HG02798 (cell line): ENCODE results near the gene MTX2.

ENCODE experiments used
- ATAC-seq: cut with Tn5 transposase; IDR thresholded peaks from one replicate; pipeline ENCODE4 v1.9.1; 2021; ENCODE audit warnings: mild to moderate bottlenecking; ENCODE audit not compliant: unreplicated experiment, poor library complexity

MTX2 gene

GRCh38 chr2:176269319-176270099, at the start of gene MTX2:
TSS of gene MTX2 (plus strand) at chr2:176269442. CDS start at chr2:176269630, 188 bp downstream.
- peak; percentile 98 for ATAC-seq

- ATAC-seq, result no peak
Observed at GRCh38 chr2:176227874-176228273, 41.4 kb upstream of the MTX2 start.

GRCh38 chr2:176234156-176234555, 35.1 kb upstream of the MTX2 start:
- no peak for ATAC-seq

- no peak for ATAC-seq
Observed at GRCh38 chr2:176234940-176235339, 34.3 kb upstream of the MTX2 start.

- ATAC-seq, result no peak
Observed at GRCh38 chr2:176237456-176237855, 31.8 kb upstream of the MTX2 start.

GRCh38 chr2:176239031-176239430, 30.2 kb upstream of the MTX2 start:
- ATAC-seq, result no peak

GRCh38 chr2:176240301-176240700, 28.9 kb upstream of the MTX2 start:
- ATAC-seq, result no peak

- ATAC-seq, result no peak
Observed at GRCh38 chr2:176242276-176242675, 27.0 kb upstream of the MTX2 start.

- no peak for ATAC-seq
Observed at GRCh38 chr2:176246331-176246730, 22.9 kb upstream of the MTX2 start.

GRCh38 chr2:176247859-176248258, 21.4 kb upstream of the MTX2 start:
- ATAC-seq, result no peak

GRCh38 chr2:176251928-176252327, 17.3 kb upstream of the MTX2 start:
- no peak for ATAC-seq

- ATAC-seq, result no peak
Observed at GRCh38 chr2:176260689-176261088, 8.6 kb upstream of the MTX2 start.

- no peak for ATAC-seq
Observed at GRCh38 chr2:176261136-176261535, 8.1 kb upstream of the MTX2 start.

- ATAC-seq, result no peak
Observed at GRCh38 chr2:176268976-176269318, 295 bp upstream of the MTX2 start.

GRCh38 chr2:176270100-176270750, 983 bp downstream of the MTX2 start:
- ATAC-seq, result no peak

- no peak for ATAC-seq
Observed at GRCh38 chr2:176272870-176273459, 3.7 kb downstream of the MTX2 start.

- ATAC-seq, result no peak
Observed at GRCh38 chr2:176278927-176279326, 9.7 kb downstream of the MTX2 start.

GRCh38 chr2:176280156-176280555, 10.9 kb downstream of the MTX2 start:
- ATAC-seq, result no peak

- ATAC-seq, result no peak
Observed at GRCh38 chr2:176280867-176281658, 11.8 kb downstream of the MTX2 start.

GRCh38 chr2:176283291-176284068, 14.2 kb downstream of the MTX2 start:
- ATAC-seq, result no peak
